Colonic mucosa (tissue), 4 donors: ENCODE results near the gene LAMC2. TPM values are rescaled to one million over a fixed set of nuclear protein-coding genes. Genes with fewer than 3 reads are reported as not detected.

Source experiments
- DNase-seq: peaks from one replicate; pipeline ENCODE4 v3.0.0-alpha.2; 2020
- H3K27ac ChIP-seq: fragments of 200-600 bp; one replicate; pipeline ENCODE4 v1.8.0; 2021
- H3K27me3 ChIP-seq: fragments of 200-600 bp; one replicate; pipeline ENCODE4 v1.8.0; 2021
- H3K36me3 ChIP-seq: fragments of 200-600 bp; one replicate; pipeline ENCODE4 v1.8.0; 2021
- H3K4me1 ChIP-seq: fragments of 200-600 bp; one replicate; pipeline ENCODE4 v1.8.0; 2021; ENCODE audit warnings: mild to moderate bottlenecking
- H3K4me3 ChIP-seq: fragments of 200-600 bp; one replicate; pipeline ENCODE4 v1.8.0; 2021
- H3K9ac ChIP-seq, 2 donors: one replicate each; pipeline ENCODE4 v1.7.0; 2013; ENCODE audit warnings: control low read depth in 2 of 2, low read depth in 2 of 2, low read length in 2 of 2
- H3K9me3 ChIP-seq: fragments of 200-600 bp; one replicate; pipeline ENCODE4 v1.8.0; 2021
- CTCF ChIP-seq: fragments of 200-600 bp; IDR thresholded peaks from one replicate; pipeline ENCODE4 v1.8.0; 2022; ENCODE audit warnings: antibody characterized with exemption, mild to moderate bottlenecking
- intact Hi-C: fragments of 100-400 bp; cut with DNase I; formaldehyde crosslinking; loops from one replicate; pipeline ENCODE4 v1.14.1; 2022
- total RNA-seq, 2 donors: library from RNA; stranded (reverse); fragmentation: NEBNext Ultra II Directional in 1 of 2; extraction: Animal tissue kit (Norgen Biotek cat#: 25700) in 1 of 2; gene quantifications; one replicate each; pipeline ENCODE4 v1.2.1, GENCODE V29; 2021
- donor health status: healthy.
- donor health status: DM: no; HTN: no; CAD: no.
- donor health status: DM: no; HTN: no; CAD: no.

The LAMC2 gene
- total RNA-seq, 2 donors from 2014 or later, result 25.3 to 27.7 TPM

DNA sequence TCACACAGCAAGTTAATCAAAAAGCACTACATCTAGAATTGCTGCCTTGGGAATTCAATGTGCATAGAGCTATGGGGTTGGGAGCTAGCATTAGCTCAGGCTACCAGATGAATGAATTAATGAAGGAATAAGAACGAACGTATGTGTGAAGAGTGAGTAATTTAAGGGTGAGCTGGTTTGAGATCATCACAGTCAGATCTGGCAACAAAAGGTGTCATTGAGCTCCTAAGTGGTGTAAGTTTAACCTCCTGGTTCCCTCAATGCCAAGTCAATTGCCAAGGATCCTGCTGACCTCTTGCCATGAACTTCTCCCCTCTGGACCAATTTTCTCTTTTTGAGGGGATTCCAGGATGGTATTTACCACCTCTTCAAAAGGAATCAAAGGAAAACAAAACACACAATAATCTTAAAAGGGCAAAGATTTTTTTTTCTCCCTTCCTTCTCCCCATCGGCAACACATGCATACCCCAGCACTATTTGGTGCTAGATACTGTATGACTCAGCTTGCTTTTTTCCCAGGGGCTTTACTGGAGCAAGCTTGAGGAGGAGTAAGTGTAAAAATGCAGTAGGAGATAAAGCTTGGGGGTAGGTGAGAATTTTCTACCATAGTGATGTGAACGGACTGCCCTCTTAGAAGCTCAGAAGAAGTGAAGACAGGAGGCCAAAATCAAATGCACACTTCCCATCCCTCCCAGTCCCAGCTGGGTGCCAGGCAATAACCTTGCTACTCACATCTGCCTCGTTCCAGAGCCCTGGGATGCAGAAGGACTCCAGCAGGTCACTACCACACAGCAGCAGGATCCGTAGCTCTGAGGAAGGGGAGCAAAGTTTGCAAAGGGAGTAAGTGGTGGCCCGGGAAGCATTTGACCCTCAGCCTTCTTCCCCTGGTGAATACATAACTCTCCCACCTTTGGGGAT, 92.0 kb downstream of the LAMC2 start:
- Histone ChIP-seq H3K4me3 (no peak overlapping the region), H3K4me1 (no peaks in the 10 kb centered on the region), H3K27ac (no peak overlapping the region), H3K36me3 (no peaks in the 10 kb centered on the region), H3K9me3 (no peaks in the 10 kb centered on the region), H3K27me3 (no peaks in the 10 kb centered on the region), H3K9ac (no peak overlapping the region)
- no peak for DNase-seq
- intact Hi-C loops, result no loop called here
- no peak for TF ChIP-seq CTCF

DNA sequence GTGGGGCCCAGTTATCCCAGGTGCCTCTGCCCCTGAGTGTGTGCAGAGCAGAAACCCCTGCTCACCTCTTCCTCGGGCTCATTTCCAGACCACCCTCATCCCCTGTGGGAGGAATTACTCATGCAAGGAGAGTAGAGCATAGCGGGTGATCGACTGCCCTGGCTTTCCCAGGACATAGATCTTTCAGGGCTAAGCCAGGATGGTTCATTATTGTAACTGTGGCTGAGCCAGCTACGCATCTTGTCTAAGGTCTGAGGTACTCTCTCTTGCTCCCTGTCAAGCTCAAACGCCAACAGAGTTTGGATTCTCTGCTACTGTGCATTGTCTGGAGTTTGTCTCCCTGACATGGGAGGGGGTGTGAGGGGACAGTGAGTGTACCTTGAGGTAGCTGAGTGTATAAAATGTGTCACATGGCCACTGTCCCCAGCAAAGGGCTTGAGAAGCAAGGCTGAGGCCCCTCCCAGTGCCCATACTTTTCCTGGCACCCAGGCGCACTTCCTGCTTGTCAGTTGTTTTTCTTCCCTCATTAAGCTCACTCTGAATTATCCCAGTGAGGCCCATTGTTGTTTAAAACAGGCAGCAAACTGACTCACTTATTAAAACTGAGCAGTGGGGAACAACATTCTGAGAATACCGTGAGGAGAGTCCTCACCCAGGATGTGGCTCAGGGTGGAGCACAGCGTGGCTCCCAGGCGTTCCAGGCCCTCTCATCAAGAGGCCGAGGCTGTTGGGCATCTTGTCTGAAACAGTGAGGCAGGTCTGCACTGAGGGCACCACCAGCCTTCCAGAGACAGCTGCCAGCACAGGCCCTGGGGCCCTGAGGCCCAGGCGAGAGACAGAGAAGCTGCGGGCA, 92.9 kb downstream of the LAMC2 start:
- no peak for TF ChIP-seq CTCF
- Histone ChIP-seq H3K4me1 (no peaks in the 10 kb centered on the region), H3K36me3 (no peaks in the 10 kb centered on the region), H3K9me3 (no peaks in the 10 kb centered on the region), H3K27ac (peak overlapping the region; percentile 38), H3K27me3 (no peaks in the 10 kb centered on the region), H3K4me3 (no peak overlapping the region), H3K9ac (peak overlapping the region in 1 of 2 donors; percentile 9)
- no peak for DNase-seq
- intact Hi-C loops, result no loop called here

GRCh38 chr1:183279835-183280234, 93.8 kb downstream of the LAMC2 start:
- no peak for DNase-seq
- Histone ChIP-seq H3K4me1 (no peaks in the 10 kb centered on the region), H3K27ac (peak overlapping the region; percentile 38), H3K9me3 (no peaks in the 10 kb centered on the region), H3K36me3 (no peaks in the 10 kb centered on the region), H3K9ac (no peak overlapping the region), H3K4me3 (no peak overlapping the region), H3K27me3 (no peaks in the 10 kb centered on the region)
- TF ChIP-seq CTCF, result no peak
- intact Hi-C loops, result loop anchor here (5.0 kb wide), 3 partner anchors 37 to 342 kb away; no protein-coding TSS in a partner anchor

- no peak for TF ChIP-seq CTCF
- Histone ChIP-seq H3K27me3 (no peaks in the 10 kb centered on the region), H3K27ac (no peak overlapping the region), H3K9me3 (no peaks in the 10 kb centered on the region), H3K4me1 (no peaks in the 10 kb centered on the region), H3K36me3 (no peaks in the 10 kb centered on the region), H3K9ac (no peak overlapping the region), H3K4me3 (no peak overlapping the region)
- DNase-seq, result no peak
- intact Hi-C loops, result loop anchor here (5.0 kb wide), 3 partner anchors 36 to 341 kb away; no protein-coding TSS in a partner anchor
Measured at GRCh38 chr1:183281039-183281438, 95.0 kb downstream of the LAMC2 start.

GRCh38 chr1:183281553-183282091, 95.6 kb downstream of the LAMC2 start:
- Histone ChIP-seq H3K9ac (no peak overlapping the region), H3K27me3 (no peaks in the 10 kb centered on the region), H3K27ac (peak overlapping the region; percentile 27), H3K4me1 (no peaks in the 10 kb centered on the region), H3K9me3 (no peaks in the 10 kb centered on the region), H3K4me3 (no peak overlapping the region), H3K36me3 (no peaks in the 10 kb centered on the region)
- DNase-seq, result peak; percentile 87
- peak; percentile 89 for TF ChIP-seq CTCF
- intact Hi-C loops, result loop anchor here (2.0 to 5.0 kb wide), 4 partner anchors 36 to 341 kb away; no protein-coding TSS in a partner anchor
